ENCODE measurements around the gene CXADR.

- TF ChIP-seq, protein P1, sequence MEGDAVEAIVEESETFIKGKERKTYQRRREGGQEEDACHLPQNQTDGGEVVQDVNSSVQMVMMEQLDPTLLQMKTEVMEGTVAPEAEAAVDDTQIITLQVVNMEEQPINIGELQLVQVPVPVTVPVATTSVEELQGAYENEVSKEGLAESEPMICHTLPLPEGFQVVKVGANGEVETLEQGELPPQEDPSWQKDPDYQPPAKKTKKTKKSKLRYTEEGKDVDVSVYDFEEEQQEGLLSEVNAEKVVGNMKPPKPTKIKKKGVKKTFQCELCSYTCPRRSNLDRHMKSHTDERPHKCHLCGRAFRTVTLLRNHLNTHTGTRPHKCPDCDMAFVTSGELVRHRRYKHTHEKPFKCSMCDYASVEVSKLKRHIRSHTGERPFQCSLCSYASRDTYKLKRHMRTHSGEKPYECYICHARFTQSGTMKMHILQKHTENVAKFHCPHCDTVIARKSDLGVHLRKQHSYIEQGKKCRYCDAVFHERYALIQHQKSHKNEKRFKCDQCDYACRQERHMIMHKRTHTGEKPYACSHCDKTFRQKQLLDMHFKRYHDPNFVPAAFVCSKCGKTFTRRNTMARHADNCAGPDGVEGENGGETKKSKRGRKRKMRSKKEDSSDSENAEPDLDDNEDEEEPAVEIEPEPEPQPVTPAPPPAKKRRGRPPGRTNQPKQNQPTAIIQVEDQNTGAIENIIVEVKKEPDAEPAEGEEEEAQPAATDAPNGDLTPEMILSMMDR (IDR thresholded peaks at IDR 0.05), result peak; percentile 38 to 80 (median 62)
- TF ChIP-seq POLR2A (IDR thresholded peaks at IDR 0.05), result peak; percentile 92 to 97
These were observed at the start of gene CXADR for GRCh38 chr21:17512253-17513213.

Measured in thyroid gland (tissue), 4 donors.